GM12873 (cell line): ENCODE results near the gene DAGLA.

Source experiments
- TF ChIP-seq, protein P1 (sequence below): IDR thresholded peaks from 2 replicates; pipeline ENCODE4 v1.5.1; 2012; ENCODE audit warnings: low read depth, mild to moderate bottlenecking, moderate library complexity, low read length, control low read depth; ENCODE audit not compliant: insufficient read depth; ENCODE audit errors: missing control alignments

DAGLA gene

DNA sequence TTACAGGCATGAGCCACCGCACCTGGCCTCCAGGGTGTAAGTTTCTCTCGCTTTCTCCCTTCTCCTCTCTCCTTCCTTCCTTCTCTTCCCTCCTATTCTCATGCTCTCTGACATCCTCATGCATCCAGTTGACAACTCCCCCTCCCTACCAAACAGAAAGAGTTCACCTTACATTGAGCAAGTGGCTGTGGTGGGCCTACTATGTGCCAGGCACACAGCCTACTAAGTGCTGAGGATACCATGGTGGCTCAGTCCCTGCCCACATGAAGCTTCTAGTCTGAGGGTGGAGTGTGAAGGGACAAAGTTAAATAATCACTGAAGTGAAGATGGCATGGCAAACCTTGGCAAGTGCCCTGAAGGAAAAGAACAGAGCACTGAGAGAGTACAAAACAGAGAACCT is 9.6 kb upstream of the DAGLA start:
- TF ChIP-seq, protein P1, sequence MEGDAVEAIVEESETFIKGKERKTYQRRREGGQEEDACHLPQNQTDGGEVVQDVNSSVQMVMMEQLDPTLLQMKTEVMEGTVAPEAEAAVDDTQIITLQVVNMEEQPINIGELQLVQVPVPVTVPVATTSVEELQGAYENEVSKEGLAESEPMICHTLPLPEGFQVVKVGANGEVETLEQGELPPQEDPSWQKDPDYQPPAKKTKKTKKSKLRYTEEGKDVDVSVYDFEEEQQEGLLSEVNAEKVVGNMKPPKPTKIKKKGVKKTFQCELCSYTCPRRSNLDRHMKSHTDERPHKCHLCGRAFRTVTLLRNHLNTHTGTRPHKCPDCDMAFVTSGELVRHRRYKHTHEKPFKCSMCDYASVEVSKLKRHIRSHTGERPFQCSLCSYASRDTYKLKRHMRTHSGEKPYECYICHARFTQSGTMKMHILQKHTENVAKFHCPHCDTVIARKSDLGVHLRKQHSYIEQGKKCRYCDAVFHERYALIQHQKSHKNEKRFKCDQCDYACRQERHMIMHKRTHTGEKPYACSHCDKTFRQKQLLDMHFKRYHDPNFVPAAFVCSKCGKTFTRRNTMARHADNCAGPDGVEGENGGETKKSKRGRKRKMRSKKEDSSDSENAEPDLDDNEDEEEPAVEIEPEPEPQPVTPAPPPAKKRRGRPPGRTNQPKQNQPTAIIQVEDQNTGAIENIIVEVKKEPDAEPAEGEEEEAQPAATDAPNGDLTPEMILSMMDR, result no peak

DNA sequence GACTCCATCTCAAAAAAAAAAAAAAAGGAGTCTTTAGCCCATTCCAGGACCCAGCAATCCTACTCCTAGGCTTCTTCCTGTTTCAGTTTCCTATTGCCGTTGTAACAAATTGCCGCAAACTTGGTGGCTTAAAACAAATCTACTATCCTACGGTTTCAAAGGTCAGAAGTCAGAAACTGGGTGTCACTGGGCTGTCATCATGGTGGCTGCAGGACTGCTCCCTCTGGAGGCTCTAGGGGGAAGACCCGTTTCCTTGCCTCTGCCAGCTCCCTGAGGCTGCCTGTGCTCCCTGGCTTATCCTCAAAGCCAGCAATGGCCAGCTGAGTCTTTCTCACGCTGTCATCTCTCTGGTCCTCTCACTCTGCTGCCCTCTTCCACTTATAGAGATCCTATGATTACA is 8.7 kb upstream of the DAGLA start:
- TF ChIP-seq, protein P1, result peak; percentile 50

DNA sequence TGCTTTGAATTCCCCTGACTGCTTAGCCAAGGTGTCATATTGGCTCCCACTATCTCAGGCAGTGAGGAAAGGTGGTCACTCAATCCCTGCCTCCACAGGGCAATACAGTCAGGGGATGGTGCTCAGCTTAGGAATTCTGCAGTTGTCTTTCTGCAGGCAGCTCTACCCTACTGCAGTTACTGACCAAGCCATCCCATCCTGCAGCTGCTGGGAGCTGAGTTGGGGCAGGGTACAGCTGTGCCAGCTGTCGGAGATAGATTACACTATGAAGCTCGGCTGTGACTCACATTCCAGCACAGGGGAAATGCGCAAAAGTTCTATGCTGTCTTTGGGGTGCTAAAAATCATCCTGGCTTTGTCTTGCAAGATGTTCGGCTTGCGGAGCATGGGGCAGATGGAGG is 4.4 kb upstream of the DAGLA start:
- TF ChIP-seq, protein P1, result no peak

DNA sequence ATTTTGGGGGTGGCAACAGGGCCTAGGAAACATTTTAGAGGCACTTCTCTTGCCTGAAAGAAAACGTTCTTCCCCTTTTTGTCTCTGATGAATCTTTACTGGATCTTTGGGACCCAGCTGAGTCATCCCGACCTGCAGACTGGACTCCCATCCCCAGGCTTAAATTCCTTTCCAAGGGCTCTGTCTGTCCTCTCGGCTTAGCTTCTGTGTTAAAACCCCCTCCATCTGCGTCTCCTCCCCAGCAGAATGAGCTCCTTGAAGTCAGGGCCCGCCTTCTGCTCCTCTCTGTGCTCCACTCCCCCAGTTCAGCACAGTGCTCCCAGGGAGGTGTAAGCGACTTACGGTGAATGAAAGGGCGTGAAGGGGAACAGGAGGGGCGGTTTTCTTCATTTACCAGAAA is 895 bp upstream of the DAGLA start:
- TF ChIP-seq, protein P1, result no peak

DNA sequence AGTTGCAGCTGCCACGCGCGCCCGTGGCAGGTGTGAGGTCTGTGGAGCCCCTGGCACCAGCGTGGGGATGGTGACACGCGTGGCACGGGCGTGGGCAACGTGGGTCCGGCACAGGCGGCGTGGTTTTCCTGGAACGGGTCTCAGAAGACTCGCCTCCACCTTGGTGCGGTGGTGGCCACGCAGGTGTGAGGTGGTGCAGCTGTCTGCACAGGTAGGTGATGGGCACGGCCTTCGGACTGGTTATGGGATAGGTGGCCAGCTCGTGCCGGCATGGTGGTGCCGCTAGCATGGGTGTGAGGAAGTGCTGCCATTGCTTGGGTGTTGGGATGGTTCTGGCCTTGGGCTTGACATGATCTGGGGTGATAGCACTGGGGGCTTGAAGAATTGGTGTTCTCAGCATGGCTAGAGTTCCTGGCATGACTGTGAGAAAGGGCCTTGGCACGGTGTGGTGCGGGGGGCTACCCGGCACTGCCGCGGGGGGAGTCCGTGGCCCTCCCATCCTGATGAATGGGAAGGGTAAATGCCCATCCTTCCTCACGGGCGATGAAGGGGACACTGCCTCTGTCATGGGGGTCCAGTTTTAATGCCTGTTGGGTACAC is 531 bp downstream of the DAGLA start:
- TF ChIP-seq, protein P1, result no peak

DNA sequence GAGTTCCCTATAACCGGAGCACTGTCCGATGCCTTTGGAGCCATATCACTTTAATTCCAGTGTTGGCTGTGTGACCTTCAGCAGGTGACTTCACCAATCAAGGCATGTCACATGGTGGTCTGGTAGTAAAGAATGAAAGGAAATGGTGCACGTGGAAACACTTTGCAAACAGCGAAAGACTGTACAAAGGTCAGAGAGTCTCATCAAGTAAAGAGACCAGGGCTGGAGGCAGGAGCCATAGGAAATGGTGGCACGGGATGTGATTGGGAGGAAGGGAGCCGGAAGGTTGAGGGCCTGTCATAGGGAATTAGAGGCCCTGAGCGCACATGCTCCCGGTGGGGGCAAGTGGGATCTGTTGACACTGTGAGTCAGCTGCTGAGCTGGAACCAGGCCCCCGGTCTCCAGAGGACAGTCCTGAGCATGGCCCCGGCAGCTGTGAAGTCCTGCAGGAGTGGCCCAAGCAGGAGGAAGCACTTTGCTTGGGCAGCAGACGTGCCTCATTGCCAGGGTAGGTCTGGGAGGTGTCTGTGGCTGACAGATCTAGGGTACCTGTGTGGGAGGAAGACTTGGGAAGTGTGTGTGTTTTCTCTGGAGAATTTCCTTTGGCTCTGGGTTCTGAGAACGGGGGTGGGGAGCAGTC is 2.0 kb downstream of the DAGLA start:
- TF ChIP-seq, protein P1, result no peak

DNA sequence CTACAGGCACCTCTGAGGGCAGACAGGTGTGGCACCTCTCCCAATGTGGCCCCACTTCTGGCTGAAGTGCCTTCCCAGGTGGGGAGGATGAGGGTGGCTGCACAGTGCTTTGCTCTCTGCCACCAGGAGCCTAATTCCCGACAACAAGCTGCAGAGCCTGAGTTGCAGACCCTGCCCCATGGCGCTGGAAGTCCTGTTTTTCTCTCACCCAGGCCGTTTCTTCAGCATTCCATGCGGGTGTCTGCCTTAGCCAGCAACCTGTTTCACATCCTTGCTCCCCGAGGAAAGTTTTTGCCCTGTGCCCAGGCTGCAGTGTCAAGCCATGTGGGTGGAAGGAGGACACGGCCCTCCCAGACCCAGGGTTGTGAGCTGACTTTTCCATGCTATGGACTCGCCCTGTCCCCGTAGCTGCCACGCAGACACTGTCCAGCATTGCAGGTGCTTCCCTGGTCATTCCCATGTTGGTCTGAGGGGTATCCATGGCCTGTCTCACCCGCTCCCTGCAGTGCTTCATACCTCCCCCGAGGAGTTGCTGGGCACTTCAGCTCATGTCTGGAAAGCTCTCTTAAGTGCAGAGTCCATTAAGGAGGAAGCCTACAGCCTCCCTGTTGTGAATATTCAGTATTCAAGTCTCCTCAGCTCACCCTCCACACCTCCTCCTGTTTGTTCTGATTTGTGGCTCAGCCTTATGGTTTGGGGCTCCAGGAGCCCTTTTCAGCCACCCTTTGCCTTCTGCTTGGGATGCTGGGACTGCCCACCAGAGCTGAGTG is 2.9 kb downstream of the DAGLA start:
- TF ChIP-seq, protein P1, result no peak
